ENCODE results near the gene MYOCD. TPM values are rescaled to one million over a fixed set of nuclear protein-coding genes. Genes with fewer than 3 reads are reported as not detected.

MYOCD gene
- total RNA-seq, 1 donor = under 0.01 TPM

GRCh38 chr17:12729086-12729485 is 63.4 kb downstream of the MYOCD start:
- Histone ChIP-seq H3K4me3 (ENCODE audit: insufficient read depth, low read length) (no peak overlapping the region), H2AFZ (ENCODE audit: low read length) (no peak overlapping the region), H3K79me2 (ENCODE audit: insufficient read depth, low read length) (no peaks in the 10 kb centered on the region), H4K20me1 (ENCODE audit: insufficient read depth, low read length) (no peaks in the 10 kb centered on the region), H3K27me3 (ENCODE audit: insufficient read depth, low read length) (no peaks in the 10 kb centered on the region), H3K4me1 (ENCODE audit: insufficient read depth, low read length) (peaks cover 17% of the 10 kb centered on the region), H3K36me3 (ENCODE audit: insufficient read depth, low read length) (no peaks in the 10 kb centered on the region), H3K9me3 (ENCODE audit: low read depth, low read length) (no peaks in the 10 kb centered on the region), H3K27ac (ENCODE audit: low read depth, low read length) (peak overlapping the region; percentile 71), H3K4me2 (ENCODE audit: insufficient read depth, low read length) (peak overlapping the region; percentile 23)
- DNase-seq (ENCODE audit: insufficient read length, low spot score, missing footprints) = peak; percentile 65
- no peak for TF ChIP-seq CTCF (IDR thresholded peaks at IDR 0.05; ENCODE audit: extremely low read depth, low read depth, low read length)

GRCh38 chr17:12730421-12730820 is 64.7 kb downstream of the MYOCD start:
- Histone ChIP-seq H3K27ac (ENCODE audit: low read depth, low read length) (peak overlapping the region; percentile 71), H3K9me3 (ENCODE audit: low read depth, low read length) (no peaks in the 10 kb centered on the region), H2AFZ (ENCODE audit: low read length) (no peak overlapping the region), H3K27me3 (ENCODE audit: insufficient read depth, low read length) (no peaks in the 10 kb centered on the region), H3K4me2 (ENCODE audit: insufficient read depth, low read length) (peak overlapping the region; percentile 44), H3K79me2 (ENCODE audit: insufficient read depth, low read length) (no peaks in the 10 kb centered on the region), H3K4me1 (ENCODE audit: insufficient read depth, low read length) (peaks cover 17% of the 10 kb centered on the region), H3K36me3 (ENCODE audit: insufficient read depth, low read length) (no peaks in the 10 kb centered on the region), H4K20me1 (ENCODE audit: insufficient read depth, low read length) (no peaks in the 10 kb centered on the region), H3K4me3 (ENCODE audit: insufficient read depth, low read length) (no peak overlapping the region)
- no peak for DNase-seq (ENCODE audit: insufficient read length, low spot score, missing footprints)
- TF ChIP-seq CTCF (IDR thresholded peaks at IDR 0.05; ENCODE audit: extremely low read depth, low read depth, low read length) = no peak

DNA sequence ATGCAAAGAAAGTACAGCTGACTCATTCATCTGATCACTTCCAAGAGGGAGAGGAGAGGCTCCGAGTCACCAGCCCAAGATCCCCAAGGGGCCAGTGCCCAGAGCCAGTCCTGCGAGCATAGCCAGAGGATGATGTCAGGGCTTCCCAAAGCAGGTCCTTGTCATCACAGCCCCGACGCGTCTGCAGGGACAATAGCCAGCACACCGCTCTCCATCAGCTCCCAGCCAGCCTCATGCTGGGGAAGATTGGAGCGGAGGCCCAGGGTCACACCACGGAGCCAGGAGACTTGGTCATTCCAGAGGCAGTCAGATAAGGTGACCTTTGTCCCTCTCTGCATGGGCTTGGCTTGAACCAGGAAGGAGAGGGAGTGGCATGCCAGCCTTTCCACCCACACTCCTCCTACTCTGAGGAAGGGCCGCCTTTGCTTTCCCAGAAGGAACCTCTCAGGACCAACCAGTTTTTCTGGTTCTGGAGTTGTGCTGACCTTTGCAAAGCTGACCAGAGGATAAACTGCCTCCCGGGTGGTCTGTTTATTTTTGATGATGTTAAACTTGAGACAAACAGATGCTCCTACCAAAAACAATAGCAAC is 65.3 kb downstream of the MYOCD start:
- Histone ChIP-seq H3K79me2 (ENCODE audit: insufficient read depth, low read length) (no peaks in the 10 kb centered on the region), H3K27me3 (ENCODE audit: insufficient read depth, low read length) (no peaks in the 10 kb centered on the region), H3K36me3 (ENCODE audit: insufficient read depth, low read length) (no peaks in the 10 kb centered on the region), H4K20me1 (ENCODE audit: insufficient read depth, low read length) (no peaks in the 10 kb centered on the region), H3K27ac (ENCODE audit: low read depth, low read length) (peak overlapping the region; percentile 44), H3K4me3 (ENCODE audit: insufficient read depth, low read length) (no peak overlapping the region), H3K4me1 (ENCODE audit: insufficient read depth, low read length) (peaks cover 17% of the 10 kb centered on the region), H2AFZ (ENCODE audit: low read length) (peak overlapping the region; percentile 11), H3K9me3 (ENCODE audit: low read depth, low read length) (no peaks in the 10 kb centered on the region), H3K4me2 (ENCODE audit: insufficient read depth, low read length) (no peak overlapping the region)
- no peak for TF ChIP-seq CTCF (IDR thresholded peaks at IDR 0.05; ENCODE audit: extremely low read depth, low read depth, low read length)
- peak; percentile 76 for DNase-seq (ENCODE audit: insufficient read length, low spot score, missing footprints)

DNA sequence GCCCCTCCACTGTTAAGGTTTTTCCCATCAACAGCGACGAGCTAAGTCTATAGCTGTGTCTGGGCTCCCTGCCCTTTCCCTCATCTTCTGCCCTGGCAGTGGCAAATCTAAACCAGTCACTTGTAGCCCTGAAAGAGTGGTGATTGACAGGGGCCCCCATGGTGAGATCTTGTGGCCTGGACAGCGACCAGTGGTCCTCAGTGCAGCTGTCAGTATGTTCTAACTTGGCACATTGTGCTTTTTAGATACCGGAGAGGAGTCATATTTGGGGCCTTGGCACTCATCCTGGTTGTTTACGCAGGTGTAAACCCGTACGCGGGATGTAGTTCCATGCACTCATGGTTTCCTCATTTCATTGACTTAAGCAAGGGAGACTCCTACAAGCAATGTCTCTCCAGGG is 66.1 kb downstream of the MYOCD start:
- Histone ChIP-seq H3K27ac (ENCODE audit: low read depth, low read length) (no peak overlapping the region), H3K36me3 (ENCODE audit: insufficient read depth, low read length) (no peaks in the 10 kb centered on the region), H3K4me2 (ENCODE audit: insufficient read depth, low read length) (no peak overlapping the region), H3K9me3 (ENCODE audit: low read depth, low read length) (no peaks in the 10 kb centered on the region), H3K27me3 (ENCODE audit: insufficient read depth, low read length) (no peaks in the 10 kb centered on the region), H3K4me3 (ENCODE audit: insufficient read depth, low read length) (no peak overlapping the region), H4K20me1 (ENCODE audit: insufficient read depth, low read length) (no peaks in the 10 kb centered on the region), H3K4me1 (ENCODE audit: insufficient read depth, low read length) (peaks cover 16% of the 10 kb centered on the region), H3K79me2 (ENCODE audit: insufficient read depth, low read length) (no peaks in the 10 kb centered on the region), H2AFZ (ENCODE audit: low read length) (no peak overlapping the region)
- TF ChIP-seq CTCF (IDR thresholded peaks at IDR 0.05; ENCODE audit: extremely low read depth, low read depth, low read length) = no peak
- DNase-seq (ENCODE audit: insufficient read length, low spot score, missing footprints) = no peak
